ENCODE measurements around the gene RNF207. TPM values are rescaled to one million over a fixed set of nuclear protein-coding genes. Genes with fewer than 3 reads are reported as not detected.
"Not testable (repeated sequence)": the region's sequence is repeated elsewhere in the genome, so short reads cannot be mapped to it uniquely, and the experiment has no call there.

The RNF207 gene
- total RNA-seq, 1 experiment from 2014 or later, result 53.1 TPM

- Histone ChIP-seq H3K36me3 (ENCODE audit: low read depth) (no peaks in the 10 kb centered on the region), H3F3A (ENCODE audit: insufficient read depth, low read depth) (no peaks in the 10 kb centered on the region), H3K9me3 (ENCODE audit: insufficient read depth, low read depth) (no peaks in the 10 kb centered on the region), H3K4me3 (no peak overlapping the region), H3K27ac (no peak overlapping the region), H3K27me3 (ENCODE audit: insufficient read depth, low read depth) (no peaks in the 10 kb centered on the region), H3K4me1 (replicated peaks; ENCODE audit: insufficient read depth) (no peaks in the 10 kb centered on the region), H3K4me2 (no peak overlapping the region), H3K79me2 (ENCODE audit: low read depth) (peaks cover 9% of the 10 kb centered on the region), H3K9me2 (ENCODE audit: insufficient read depth) (no peaks in the 10 kb centered on the region), H2AFZ (no peak overlapping the region), H4K20me1 (ENCODE audit: insufficient read depth) (no peaks in the 10 kb centered on the region)
- BruUV-seq (replicated peaks), result no TSS peak
- CTCF ChIA-PET, result no interaction called here
- intact Hi-C loops (cut with micrococcal nuclease; ENCODE audit: unreplicated experiment), result no loop called here
- POLR2A ChIA-PET (ENCODE audit: unreplicated experiment), result no interaction called here
- no peak for DNase-seq
- TF ChIP-seq CTCF (conservative IDR thresholded peaks at IDR 0.05) (no peak), EZH2 (IDR thresholded peaks at IDR 0.05; ENCODE audit: low read depth) (no peak)
Observed at GRCh38 chr1:6211731-6212130, 5.8 kb downstream of the RNF207 start.

GRCh38 chr1:6212193-6212959, 6.5 kb downstream of the RNF207 start:
- Histone ChIP-seq H3K4me2 (no peak overlapping the region), H2AFZ (no peak overlapping the region), H3K4me3 (no peak overlapping the region), H3K4me1 (replicated peaks; ENCODE audit: insufficient read depth) (no peaks in the 10 kb centered on the region), H3F3A (ENCODE audit: insufficient read depth, low read depth) (no peaks in the 10 kb centered on the region), H4K20me1 (ENCODE audit: insufficient read depth) (no peaks in the 10 kb centered on the region), H3K9me3 (ENCODE audit: insufficient read depth, low read depth) (no peaks in the 10 kb centered on the region), H3K79me2 (ENCODE audit: low read depth) (peaks cover 3% of the 10 kb centered on the region), H3K27ac (no peak overlapping the region), H3K36me3 (ENCODE audit: low read depth) (no peaks in the 10 kb centered on the region), H3K27me3 (ENCODE audit: insufficient read depth, low read depth) (no peaks in the 10 kb centered on the region), H3K9me2 (ENCODE audit: insufficient read depth) (no peaks in the 10 kb centered on the region)
- ChIA-PET POLR2A (ENCODE audit: unreplicated experiment) (no interaction called here), CTCF (no interaction called here)
- TF ChIP-seq CTCF (conservative IDR thresholded peaks at IDR 0.05) (no peak), EZH2 (IDR thresholded peaks at IDR 0.05; ENCODE audit: low read depth) (no peak)
- BruUV-seq (replicated peaks), result no TSS peak
- no peak for DNase-seq
- intact Hi-C loops (cut with micrococcal nuclease; ENCODE audit: unreplicated experiment), result no loop called here

GRCh38 chr1:6218375-6219164, 12.7 kb downstream of the RNF207 start:
- POLR2A ChIA-PET (ENCODE audit: unreplicated experiment), result no interaction called here
- intact Hi-C loops (cut with micrococcal nuclease; ENCODE audit: unreplicated experiment), result no loop called here
- no peak for DNase-seq

GRCh38 chr1:6219641-6220040, 13.7 kb downstream of the RNF207 start:
- H3K9me2 ChIP-seq (ENCODE audit: insufficient read depth); H2AFZ ChIP-seq; H3K79me2 ChIP-seq (ENCODE audit: low read depth); H4K20me1 ChIP-seq (ENCODE audit: insufficient read depth); CTCF ChIA-PET; H3K4me3 ChIP-seq; H3K36me3 ChIP-seq (ENCODE audit: low read depth); H3K27me3 ChIP-seq (ENCODE audit: insufficient read depth, low read depth); H3K9me3 ChIP-seq (ENCODE audit: insufficient read depth, low read depth): not testable (repeated sequence)
- peaks cover 51% of the 10 kb centered on the region for H3K4me1 ChIP-seq (replicated peaks; ENCODE audit: insufficient read depth)
- POLR2A ChIA-PET (ENCODE audit: unreplicated experiment), result interaction anchor here (0.6 kb wide), 1 partner anchor 1081 kb away, joined by 7 read pairs; no protein-coding TSS in a partner anchor
- peak overlapping the region; percentile 46 for H3K4me2 ChIP-seq
- DNase-seq, result peak; percentile 52 to 76
- H3F3A ChIP-seq (ENCODE audit: insufficient read depth, low read depth), result peaks cover 32% of the 10 kb centered on the region
- BruUV-seq (replicated peaks), result TSS peak; percentile 14
- intact Hi-C loops (cut with micrococcal nuclease; ENCODE audit: unreplicated experiment), result loop anchor here (1.0 to 10.0 kb wide), 3 partner anchors 13 to 395 kb away; partner anchors contain the start of genes ICMT, PHF13 and RNF207
- peak overlapping the region; percentile 98 for H3K27ac ChIP-seq

More at GRCh38 chr1:6218375-6219164, 12.7 kb downstream of the RNF207 start:
- peak overlapping the region; percentile 98 for H3K27ac ChIP-seq
- H3F3A ChIP-seq (ENCODE audit: insufficient read depth, low read depth), result peaks cover 32% of the 10 kb centered on the region
- H3K4me1 ChIP-seq (replicated peaks; ENCODE audit: insufficient read depth), result peaks cover 49% of the 10 kb centered on the region
- H2AFZ ChIP-seq, result no peak overlapping the region
- no peaks in the 10 kb centered on the region for H3K36me3 ChIP-seq (ENCODE audit: low read depth)
- H3K27me3 ChIP-seq (ENCODE audit: insufficient read depth, low read depth), result no peaks in the 10 kb centered on the region
- H3K4me2 ChIP-seq, result peak overlapping the region; percentile 46; the same call in 1 of the 2 replicates
- CTCF ChIA-PET, result no interaction called here
- TF ChIP-seq CTCF (conservative IDR thresholded peaks at IDR 0.05) (no peak), EZH2 (IDR thresholded peaks at IDR 0.05; ENCODE audit: low read depth) (no peak)
- H3K9me3 ChIP-seq (ENCODE audit: insufficient read depth, low read depth), result no peaks in the 10 kb centered on the region
- no peak overlapping the region for H3K4me3 ChIP-seq
- H4K20me1 ChIP-seq (ENCODE audit: insufficient read depth), result no peaks in the 10 kb centered on the region
- H3K79me2 ChIP-seq (ENCODE audit: low read depth), result no peaks in the 10 kb centered on the region
- H3K9me2 ChIP-seq (ENCODE audit: insufficient read depth), result no peaks in the 10 kb centered on the region
- no TSS peak for BruUV-seq (replicated peaks)

Data from PC-9 (cell line).